D721Med (cell line): ENCODE data around the gene TBCEL.

Experiments
- DNase-seq: peaks from one replicate; pipeline ENCODE4 v3.0.0; 2011; ENCODE audit warnings: low spot score; ENCODE audit not compliant: insufficient read length
- FAIRE-seq: peaks from 2 replicates; lab custom pipeline; 2011; peaks lifted over from hg19 to GRCh38; lab: Jason Lieb, UNC
- CTCF ChIP-seq: IDR thresholded peaks from 2 replicates; pipeline ENCODE4 v1.5.1; 2012; ENCODE audit warnings: mild to moderate bottlenecking, control low read depth; ENCODE audit not compliant: insufficient read depth; ENCODE audit errors: missing control alignments

TBCEL gene

GRCh38 chr11:120988603-120989002 is 35.3 kb upstream of the TBCEL start:
- no peak for DNase-seq
- FAIRE-seq: no peak
- TF ChIP-seq CTCF: no peak

- no peak for TF ChIP-seq CTCF
- no peak for DNase-seq
- no peak for FAIRE-seq
Observed at GRCh38 chr11:120991830-120992686, 31.8 kb upstream of the TBCEL start.

- TF ChIP-seq CTCF: no peak
- DNase-seq (no peak), FAIRE-seq (no peak)
Observed at GRCh38 chr11:120994091-120994859, 29.6 kb upstream of the TBCEL start.

- DNase-seq (no peak), FAIRE-seq (no peak)
- no peak for TF ChIP-seq CTCF
Observed at GRCh38 chr11:120995184-120995583, 28.7 kb upstream of the TBCEL start.

- DNase-seq (no peak), FAIRE-seq (no peak)
- no peak for TF ChIP-seq CTCF
Observed at GRCh38 chr11:120996973-120997372, 26.9 kb upstream of the TBCEL start.

GRCh38 chr11:120998581-120998980 is 25.3 kb upstream of the TBCEL start:
- no peak for FAIRE-seq
- DNase-seq: no peak
- TF ChIP-seq CTCF: no peak
